Suprapubic skin (tissue), 3 donors: ENCODE data around the gene TEX29.

Experiments
- POLR2A ChIP-seq, 2 donors: fragments of 450-650 bp; IDR thresholded peaks; one replicate each; pipeline ENCODE4 v1.6.1; 2017; ENCODE audit warnings: antibody characterized with exemption in 2 of 2, mild to moderate bottlenecking in 2 of 2, moderate library complexity in 2 of 2
- TF ChIP-seq, protein P1 (sequence below), 2 donors: fragments of 200-600 bp in 1 of 2; fragments of 450-650 bp in 1 of 2; sonication (generic) in 1 of 2; IDR thresholded peaks; one replicate each; pipeline ENCODE4 v1.5.1; 2016 to 2019; ENCODE audit warnings: antibody characterized with exemption in 2 of 2, mild to moderate bottlenecking in 1 of 2, moderate library complexity in 1 of 2

DNA sequence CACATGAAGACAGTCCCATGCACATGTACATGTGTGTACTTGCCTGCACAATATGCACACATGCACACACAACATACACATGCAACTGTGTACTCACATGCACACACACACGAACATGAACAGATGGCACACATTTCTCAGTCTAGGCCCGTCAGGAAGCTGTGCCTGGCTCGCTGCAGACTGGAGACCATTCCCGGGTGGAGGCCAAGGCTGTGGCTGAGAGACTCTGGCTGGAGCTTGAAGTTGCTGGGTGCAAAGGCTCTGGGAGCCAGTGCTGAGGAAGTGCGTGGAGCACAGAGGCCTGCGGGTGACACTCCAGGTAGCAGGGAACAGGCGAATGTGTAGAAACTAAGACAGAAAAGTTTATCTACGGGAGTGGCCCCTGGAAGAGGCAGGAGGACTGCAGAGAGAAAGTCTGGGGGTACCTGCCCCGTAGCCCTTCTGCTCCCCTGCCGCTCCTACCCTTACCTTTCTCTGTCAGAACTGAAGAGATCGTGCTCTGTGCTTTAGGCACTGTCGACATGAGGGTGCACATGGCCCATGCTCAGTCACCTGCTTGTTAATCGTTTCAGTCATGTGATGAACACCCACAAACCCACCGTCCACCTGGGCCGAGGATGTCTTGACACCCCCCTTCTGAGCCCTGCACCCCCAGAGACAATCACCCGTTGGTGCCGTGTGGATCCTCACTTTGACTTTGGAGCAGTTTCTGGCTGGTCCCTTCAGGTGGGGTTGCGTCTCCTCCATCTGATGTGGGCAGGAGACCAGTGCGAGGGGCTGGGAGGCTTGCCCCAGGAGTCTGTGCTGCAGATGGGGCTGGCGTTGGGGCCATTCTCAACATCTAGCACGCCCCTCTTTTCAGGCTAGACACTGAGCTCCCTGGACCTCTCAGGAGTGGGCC, 69.4 kb downstream of the TEX29 start:
- TF ChIP-seq, protein P1, sequence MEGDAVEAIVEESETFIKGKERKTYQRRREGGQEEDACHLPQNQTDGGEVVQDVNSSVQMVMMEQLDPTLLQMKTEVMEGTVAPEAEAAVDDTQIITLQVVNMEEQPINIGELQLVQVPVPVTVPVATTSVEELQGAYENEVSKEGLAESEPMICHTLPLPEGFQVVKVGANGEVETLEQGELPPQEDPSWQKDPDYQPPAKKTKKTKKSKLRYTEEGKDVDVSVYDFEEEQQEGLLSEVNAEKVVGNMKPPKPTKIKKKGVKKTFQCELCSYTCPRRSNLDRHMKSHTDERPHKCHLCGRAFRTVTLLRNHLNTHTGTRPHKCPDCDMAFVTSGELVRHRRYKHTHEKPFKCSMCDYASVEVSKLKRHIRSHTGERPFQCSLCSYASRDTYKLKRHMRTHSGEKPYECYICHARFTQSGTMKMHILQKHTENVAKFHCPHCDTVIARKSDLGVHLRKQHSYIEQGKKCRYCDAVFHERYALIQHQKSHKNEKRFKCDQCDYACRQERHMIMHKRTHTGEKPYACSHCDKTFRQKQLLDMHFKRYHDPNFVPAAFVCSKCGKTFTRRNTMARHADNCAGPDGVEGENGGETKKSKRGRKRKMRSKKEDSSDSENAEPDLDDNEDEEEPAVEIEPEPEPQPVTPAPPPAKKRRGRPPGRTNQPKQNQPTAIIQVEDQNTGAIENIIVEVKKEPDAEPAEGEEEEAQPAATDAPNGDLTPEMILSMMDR (IDR thresholded peaks at IDR 0.05): no peak
- TF ChIP-seq POLR2A (IDR thresholded peaks at IDR 0.05): no peak
